ENCODE results near the gene ANKRD9.

Gene ANKRD9

DNA sequence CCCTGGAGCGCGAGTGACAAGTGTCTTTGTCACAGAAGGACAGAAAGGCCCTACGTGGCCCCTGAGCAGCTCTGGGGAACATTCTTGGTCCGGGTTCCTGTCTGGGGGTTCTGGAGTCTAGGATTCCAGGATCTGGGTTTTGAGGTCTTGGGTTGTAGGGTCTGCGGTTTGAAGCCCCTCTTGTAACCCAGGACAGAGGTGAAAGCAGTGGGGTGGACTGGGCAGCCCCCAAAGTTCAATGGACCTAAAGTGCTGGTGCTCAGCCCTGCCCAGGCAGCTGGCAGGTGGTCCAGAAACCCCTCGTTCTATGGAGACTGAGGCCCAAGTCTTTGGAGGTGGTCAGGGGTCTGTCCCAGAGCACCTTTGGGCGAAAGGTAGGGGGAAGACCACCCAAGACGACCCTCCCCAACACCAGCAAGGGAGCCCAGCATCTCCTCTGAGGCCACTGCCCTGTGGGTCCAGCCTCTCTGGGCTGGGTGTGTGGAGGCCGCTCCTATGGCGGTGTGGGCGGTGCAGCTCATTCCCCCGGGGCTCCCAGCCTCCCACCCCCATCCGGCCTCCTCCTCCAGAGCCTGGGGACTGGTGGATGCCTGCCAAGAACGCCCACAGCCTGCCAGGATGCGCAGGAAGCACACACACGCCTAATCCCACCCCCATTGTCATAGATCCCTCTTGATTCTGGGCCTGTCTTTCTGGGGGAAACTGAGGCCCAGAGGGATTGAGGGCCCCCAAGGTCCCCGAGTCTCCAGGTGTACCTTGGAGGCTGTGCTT lies 30.2 kb upstream of the ANKRD9 start:
- H3K27ac ChIP-seq = no peak overlapping the region
- no peaks in the 10 kb centered on the region for H3K9me3 ChIP-seq
- H3K36me3 ChIP-seq = no peaks in the 10 kb centered on the region
- TF ChIP-seq, protein P1, sequence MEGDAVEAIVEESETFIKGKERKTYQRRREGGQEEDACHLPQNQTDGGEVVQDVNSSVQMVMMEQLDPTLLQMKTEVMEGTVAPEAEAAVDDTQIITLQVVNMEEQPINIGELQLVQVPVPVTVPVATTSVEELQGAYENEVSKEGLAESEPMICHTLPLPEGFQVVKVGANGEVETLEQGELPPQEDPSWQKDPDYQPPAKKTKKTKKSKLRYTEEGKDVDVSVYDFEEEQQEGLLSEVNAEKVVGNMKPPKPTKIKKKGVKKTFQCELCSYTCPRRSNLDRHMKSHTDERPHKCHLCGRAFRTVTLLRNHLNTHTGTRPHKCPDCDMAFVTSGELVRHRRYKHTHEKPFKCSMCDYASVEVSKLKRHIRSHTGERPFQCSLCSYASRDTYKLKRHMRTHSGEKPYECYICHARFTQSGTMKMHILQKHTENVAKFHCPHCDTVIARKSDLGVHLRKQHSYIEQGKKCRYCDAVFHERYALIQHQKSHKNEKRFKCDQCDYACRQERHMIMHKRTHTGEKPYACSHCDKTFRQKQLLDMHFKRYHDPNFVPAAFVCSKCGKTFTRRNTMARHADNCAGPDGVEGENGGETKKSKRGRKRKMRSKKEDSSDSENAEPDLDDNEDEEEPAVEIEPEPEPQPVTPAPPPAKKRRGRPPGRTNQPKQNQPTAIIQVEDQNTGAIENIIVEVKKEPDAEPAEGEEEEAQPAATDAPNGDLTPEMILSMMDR (IDR thresholded peaks at IDR 0.05) = no peak
- H3K4me3 ChIP-seq (ENCODE audit: low read depth in 1 of 2, low read length in 1 of 2) = no peak overlapping the region
- H3K4me1 ChIP-seq (ENCODE audit: control insufficient read depth in 1 of 2, insufficient read depth in 1 of 2, low read depth in 1 of 2, low read length in 1 of 2) = peaks cover 0 to 5% of the 10 kb centered on the region in 2 experiments
- peaks cover 30% of the 10 kb centered on the region for H3K27me3 ChIP-seq

DNA sequence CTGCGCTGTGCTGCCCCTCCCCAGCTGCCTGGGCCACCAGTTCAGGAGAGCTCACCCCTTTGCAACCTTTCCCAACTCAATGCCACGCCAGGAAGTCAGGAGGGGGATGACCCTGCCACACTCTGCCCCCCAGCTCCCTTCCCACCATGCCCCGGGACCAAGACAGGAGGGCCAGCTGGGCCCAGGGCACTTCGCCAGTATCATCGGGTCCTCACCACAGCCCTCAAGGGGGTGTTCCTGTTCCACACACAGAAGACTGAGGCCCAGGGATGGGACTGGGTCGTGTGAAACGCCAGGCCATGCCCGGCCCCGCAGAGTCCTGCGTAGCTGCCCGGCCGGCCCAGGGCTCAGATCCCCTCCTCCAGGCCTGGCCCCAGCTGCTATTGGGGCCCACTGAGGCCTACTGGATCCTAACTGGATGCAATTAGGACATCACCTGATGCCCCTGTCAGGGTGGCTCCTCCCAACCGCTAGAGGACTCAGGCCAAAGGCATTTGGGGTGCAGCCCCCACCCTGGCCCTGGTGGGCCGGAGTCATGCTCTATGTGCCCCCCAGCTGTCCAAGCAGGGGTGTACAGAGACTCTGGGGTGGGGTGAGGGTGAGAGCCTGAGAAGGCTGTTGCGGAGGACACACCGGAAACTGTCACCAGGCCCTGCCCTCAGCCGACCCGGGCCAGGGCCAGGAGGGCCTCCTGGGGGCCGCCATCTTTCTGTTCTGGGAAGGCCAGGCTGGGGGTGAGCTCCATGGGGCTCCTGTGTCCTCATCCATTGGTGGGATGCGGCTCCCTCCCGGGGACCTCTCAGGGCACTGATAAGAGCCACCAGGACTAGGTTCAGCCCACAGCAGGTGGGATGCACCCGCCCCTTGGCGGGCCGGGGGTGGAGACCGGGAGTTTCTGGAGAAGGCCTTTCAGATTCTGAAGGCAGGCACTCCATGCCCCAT lies 29.3 kb upstream of the ANKRD9 start:
- Histone ChIP-seq H3K27ac (no peak overlapping the region), H3K36me3 (no peaks in the 10 kb centered on the region), H3K9me3 (no peaks in the 10 kb centered on the region), H3K4me3 (ENCODE audit: low read depth in 1 of 2, low read length in 1 of 2) (no peak overlapping the region), H3K4me1 (ENCODE audit: control insufficient read depth in 1 of 2, insufficient read depth in 1 of 2, low read depth in 1 of 2, low read length in 1 of 2) (no peaks in the 10 kb centered on the region), H3K27me3 (peaks cover 22% of the 10 kb centered on the region)
- TF ChIP-seq, protein P1 (IDR thresholded peaks at IDR 0.05) = no peak

DNA sequence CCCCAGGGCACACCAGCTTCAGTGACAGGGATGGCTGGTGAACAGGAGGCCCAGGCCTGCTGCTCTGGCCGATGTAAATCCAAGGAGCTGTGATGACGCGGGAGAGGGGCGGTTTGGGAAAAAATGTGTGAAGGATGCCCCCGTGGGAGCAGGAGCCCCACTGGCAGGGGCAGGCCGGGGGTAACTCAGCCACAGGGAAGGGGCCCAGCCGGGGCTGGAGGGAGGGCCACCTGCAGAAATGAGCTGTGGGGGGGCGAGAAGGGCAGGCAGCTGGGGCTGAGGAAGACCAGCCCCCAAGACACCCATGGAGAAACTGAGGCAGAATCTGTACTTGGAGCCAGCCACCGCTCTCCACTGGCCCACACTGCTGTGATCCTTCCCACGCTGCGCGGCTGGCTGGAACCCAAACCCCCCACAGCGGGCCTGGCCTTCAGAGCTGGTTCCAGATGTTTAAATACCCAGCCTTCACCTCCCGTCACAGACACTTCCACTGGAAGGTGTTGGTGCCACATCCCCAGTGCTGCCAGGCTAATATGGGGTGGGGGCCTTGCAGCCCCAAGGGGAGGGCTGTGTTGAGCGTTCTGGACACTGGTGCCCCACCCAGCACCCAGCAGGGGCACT lies 28.5 kb upstream of the ANKRD9 start:
- no peak overlapping the region for H3K4me3 ChIP-seq (ENCODE audit: low read depth in 1 of 2, low read length in 1 of 2)
- no peak overlapping the region for H3K27ac ChIP-seq
- TF ChIP-seq, protein P1 (IDR thresholded peaks at IDR 0.05) = no peak
- H3K4me1 ChIP-seq (ENCODE audit: control insufficient read depth in 1 of 2, insufficient read depth in 1 of 2, low read depth in 1 of 2, low read length in 1 of 2) = no peaks in the 10 kb centered on the region
- H3K9me3 ChIP-seq = no peaks in the 10 kb centered on the region
- peaks cover 14% of the 10 kb centered on the region for H3K27me3 ChIP-seq
- no peaks in the 10 kb centered on the region for H3K36me3 ChIP-seq

DNA sequence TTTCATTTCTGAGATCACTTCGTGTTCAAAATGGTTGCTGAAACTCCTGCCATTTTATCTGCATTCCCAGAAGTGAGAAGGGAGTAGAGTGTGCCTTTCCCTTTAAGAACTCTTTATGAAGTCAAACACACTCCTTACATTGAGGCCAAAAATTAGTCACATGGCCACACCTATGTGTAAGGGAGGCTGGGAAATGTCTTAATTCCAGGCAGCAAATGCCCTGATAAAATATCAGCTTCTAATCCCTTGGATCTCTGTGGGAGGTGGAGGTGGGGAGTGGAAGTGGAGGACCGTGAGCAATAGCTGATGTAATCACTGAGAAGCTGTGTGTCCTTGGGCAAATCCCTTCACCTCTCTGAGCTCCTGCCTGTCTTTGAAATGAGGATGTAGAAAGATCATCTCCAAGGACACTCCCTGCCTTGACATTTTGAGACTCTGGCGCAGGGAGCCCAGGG lies 22.7 kb upstream of the ANKRD9 start:
- Histone ChIP-seq H3K27me3 (no peaks in the 10 kb centered on the region), H3K36me3 (no peaks in the 10 kb centered on the region), H3K4me3 (ENCODE audit: low read depth in 1 of 2, low read length in 1 of 2) (no peak overlapping the region), H3K27ac (no peak overlapping the region), H3K4me1 (ENCODE audit: control insufficient read depth in 1 of 2, insufficient read depth in 1 of 2, low read depth in 1 of 2, low read length in 1 of 2) (peaks cover 0 to 3% of the 10 kb centered on the region in 2 experiments), H3K9me3 (no peaks in the 10 kb centered on the region)
- TF ChIP-seq, protein P1 (IDR thresholded peaks at IDR 0.05) = no peak

DNA sequence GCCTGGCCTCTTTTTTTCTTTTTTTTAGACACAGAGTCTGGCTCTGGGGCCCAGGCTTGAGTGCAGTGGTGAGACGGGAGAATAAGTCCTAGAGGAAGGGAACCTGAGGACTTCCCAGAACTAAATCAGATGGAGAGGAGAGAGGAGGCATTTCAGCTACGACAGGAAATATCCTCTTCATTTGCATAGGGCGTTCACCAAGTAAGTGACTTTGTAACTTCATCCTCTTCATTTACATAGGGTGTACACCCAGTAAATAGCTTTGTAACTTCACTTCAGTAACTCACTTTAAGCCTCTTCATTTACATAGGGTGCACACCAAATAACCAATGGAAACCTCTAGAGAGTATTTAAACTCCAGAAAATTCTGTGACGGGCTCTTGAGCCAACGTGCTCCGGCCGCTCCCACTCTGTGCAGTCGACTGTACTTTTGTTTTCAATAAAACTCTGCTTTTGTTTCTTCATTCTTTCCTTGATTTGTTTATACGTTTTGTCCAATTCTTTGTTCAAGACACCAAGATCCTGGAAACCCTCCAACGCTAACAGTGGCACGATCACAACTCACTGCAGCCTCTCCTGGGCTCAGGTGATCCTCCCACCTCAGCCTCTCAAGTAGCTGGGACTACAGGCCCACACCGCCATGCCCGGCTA lies 21.4 kb upstream of the ANKRD9 start:
- Histone ChIP-seq H3K27ac (no peak overlapping the region), H3K36me3 (no peaks in the 10 kb centered on the region), H3K4me3 (ENCODE audit: low read depth in 1 of 2, low read length in 1 of 2) (no peak overlapping the region), H3K4me1 (ENCODE audit: control insufficient read depth in 1 of 2, insufficient read depth in 1 of 2, low read depth in 1 of 2, low read length in 1 of 2) (peaks cover 0 to 3% of the 10 kb centered on the region in 2 experiments), H3K27me3 (no peaks in the 10 kb centered on the region), H3K9me3 (no peaks in the 10 kb centered on the region)
- TF ChIP-seq, protein P1 (IDR thresholded peaks at IDR 0.05) = no peak
